GM18868 (cell line): ENCODE results near the gene GLI2.

Experiments used
- ATAC-seq: cut with Tn5 transposase; IDR thresholded peaks from one replicate; pipeline ENCODE4 v1.9.1; 2021; ENCODE audit warnings: mild to moderate bottlenecking, moderate library complexity; ENCODE audit not compliant: unreplicated experiment

Gene GLI2

DNA sequence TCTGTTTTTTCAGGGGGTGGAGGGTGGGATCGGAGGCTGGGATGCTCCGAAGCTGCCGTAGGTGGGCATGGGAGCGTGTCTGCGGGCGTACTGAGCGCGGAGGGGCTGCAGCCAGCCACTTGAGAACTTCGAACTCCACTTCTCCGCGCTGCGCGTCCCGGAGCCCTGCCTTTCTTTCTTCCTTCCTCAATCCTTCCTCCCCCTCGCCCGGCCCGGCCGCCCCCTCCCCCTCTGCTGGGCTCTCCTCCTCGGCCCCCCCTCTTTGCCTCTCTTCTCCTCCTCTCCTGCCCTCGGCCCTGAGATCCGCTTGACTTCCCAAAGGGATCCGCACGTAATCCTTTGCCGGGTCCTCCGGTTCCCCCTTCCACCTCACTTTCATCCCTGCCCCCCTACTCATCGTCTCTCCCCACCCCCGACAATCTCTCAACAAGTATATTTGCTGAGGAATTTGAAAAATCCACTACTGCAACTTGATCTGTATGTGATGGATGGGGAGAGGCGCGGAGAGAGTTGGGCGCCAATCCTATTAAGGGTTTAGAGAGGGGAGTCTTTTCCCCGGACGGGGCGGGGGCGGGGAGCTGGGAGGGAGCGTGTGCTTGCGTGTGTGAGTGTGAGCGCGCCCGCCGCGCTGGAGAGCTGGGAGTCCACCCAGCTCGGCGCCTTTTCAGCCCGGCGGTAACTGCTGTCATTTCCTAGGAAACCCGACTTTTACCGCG, 1.1 kb downstream of the GLI2 start:
- ATAC-seq: no peak

DNA sequence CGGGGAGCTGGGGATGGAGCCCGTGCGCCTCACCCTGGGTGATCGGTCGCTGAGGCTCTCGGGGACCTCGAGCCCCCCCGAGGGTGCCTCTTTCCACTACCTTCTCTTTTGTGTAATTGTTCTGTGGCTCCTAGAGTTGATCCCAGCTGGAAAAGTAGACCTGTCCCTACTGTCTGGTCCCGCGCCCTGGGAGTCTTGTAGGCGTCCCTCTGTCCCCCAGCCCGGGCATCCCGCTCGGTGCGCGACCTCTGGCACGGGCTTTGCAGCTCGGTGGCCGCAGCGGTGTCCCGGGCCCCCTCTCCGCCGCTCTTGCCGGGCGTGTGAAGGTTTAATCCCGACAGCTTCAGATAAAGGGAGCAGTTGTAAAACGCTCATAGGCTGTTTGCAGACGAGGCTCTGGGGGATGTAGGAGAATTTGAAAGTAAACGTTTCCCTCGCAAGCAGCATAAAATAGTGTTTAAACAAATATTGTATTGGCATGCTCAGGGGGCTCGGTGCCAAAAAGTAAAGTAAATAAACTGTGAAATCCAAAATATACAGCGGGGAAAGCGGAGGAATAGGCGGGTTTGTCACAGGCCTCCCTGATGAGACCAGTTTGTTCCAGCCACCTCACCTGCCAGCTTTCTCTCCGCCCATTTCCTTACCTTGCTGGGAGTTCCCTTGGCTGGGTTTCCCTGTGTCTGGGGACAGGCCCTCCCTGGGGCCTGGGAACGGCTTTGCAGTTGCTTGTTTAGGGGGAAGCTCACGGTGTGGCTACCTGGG, 1.9 kb downstream of the GLI2 start:
- ATAC-seq: no peak

DNA sequence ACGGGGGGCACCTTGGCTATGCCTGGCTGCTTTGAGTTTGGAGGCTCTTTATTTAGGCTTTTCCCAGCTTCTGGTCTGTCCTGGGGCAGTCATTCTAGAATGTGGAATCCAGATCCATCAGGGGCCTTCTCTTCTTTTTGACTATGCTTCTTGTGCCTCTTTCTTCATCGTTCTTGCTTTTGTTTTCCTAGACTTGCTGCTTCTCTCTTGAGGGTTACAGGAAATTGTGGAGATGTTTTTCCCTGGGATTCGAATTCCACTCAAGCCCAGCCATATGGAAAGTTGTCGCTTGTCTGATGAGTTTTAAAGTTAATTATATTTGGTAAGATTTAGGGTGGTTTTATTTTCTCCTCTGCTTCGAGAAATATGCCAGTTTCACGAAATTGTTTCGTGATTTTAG, 2.4 kb downstream of the GLI2 start:
- no peak for ATAC-seq

DNA sequence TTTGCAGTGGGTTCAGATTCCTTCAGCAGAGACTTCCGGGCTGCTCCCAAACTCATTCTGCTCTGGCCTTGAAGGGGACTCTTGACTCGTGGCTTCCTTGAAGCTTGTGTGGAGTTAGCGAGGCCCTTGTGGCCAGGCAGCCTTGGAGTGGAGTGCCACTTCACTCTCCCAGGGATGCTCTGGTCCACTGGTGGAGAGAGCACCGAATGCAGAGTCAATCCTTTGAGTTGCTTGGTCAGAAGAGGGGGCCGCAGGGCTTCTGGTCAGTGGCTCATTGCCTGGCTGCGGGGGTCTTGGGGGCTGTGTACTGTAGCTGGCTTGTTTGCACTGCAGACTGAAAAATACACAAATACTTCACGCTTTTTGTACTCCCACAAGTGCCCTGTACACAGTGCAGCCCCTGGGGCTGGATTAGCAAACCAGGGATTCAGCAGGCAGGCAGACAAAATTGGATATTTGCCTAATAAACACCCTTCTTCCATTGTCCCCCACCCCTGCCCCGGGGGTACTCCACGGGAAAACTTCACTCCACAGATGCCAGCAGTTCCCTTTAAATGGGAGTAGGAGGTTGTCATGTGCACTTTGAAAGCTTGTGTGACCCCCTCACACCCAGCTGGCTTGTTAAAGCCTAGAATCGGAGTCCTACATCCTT, 3.2 kb downstream of the GLI2 start:
- ATAC-seq: no peak

- ATAC-seq: no peak
Observed at GRCh38 chr2:120739438-120740090, 3.9 kb downstream of the GLI2 start.

DNA sequence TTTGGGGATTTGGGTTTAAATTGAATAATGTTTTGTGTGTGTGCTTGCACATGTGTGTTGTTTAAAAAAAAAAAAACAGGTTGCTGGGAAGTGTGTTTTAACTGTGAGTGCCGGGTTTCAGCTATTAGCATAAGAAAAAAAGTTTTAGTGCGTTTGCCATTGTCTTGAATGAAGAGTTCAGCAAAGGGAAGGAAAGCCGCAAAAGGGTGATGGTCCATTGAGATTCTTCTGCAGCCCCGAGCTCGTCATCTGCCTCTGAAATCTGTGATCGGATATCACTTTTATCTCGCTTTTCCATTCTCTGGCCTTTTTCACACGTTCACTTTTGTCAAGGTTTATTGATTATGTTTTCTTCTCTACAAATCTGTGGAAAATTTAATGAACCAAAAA, 4.7 kb downstream of the GLI2 start:
- ATAC-seq: no peak

- ATAC-seq: no peak
Observed at GRCh38 chr2:120740765-120741524, 5.3 kb downstream of the GLI2 start.

- no peak for ATAC-seq
Observed at GRCh38 chr2:120741571-120742561, 6.2 kb downstream of the GLI2 start.

DNA sequence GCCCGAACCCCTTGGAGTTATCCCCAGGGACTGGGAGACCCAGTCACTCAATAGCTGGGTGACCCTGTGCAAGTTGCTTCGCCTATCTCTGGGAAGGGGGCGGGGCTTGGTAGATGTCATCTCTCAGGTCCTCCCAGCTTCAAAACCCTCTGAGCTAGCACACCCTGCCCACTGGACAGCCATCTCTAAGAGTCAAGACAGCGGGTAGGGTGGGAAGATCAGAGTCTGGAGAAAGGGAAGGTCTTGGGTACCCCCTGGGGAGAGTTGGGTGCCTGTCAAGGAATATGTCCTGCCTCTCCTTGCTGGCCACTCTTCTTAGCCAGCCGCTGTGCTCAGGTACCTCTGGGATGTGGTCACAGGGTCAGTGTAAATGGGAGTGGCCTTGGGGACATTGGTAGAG, 8.0 kb downstream of the GLI2 start:
- no peak for ATAC-seq

GRCh38 chr2:120744817-120745216, 9.1 kb downstream of the GLI2 start:
- no peak for ATAC-seq

- no peak for ATAC-seq
Observed at GRCh38 chr2:120745420-120746111, 9.9 kb downstream of the GLI2 start.

GRCh38 chr2:120746144-120746543, 10.5 kb downstream of the GLI2 start:
- no peak for ATAC-seq

- no peak for ATAC-seq
Observed at GRCh38 chr2:120747281-120747680, 11.6 kb downstream of the GLI2 start.

- ATAC-seq: no peak
Observed at GRCh38 chr2:120747706-120748105, 12.0 kb downstream of the GLI2 start.

DNA sequence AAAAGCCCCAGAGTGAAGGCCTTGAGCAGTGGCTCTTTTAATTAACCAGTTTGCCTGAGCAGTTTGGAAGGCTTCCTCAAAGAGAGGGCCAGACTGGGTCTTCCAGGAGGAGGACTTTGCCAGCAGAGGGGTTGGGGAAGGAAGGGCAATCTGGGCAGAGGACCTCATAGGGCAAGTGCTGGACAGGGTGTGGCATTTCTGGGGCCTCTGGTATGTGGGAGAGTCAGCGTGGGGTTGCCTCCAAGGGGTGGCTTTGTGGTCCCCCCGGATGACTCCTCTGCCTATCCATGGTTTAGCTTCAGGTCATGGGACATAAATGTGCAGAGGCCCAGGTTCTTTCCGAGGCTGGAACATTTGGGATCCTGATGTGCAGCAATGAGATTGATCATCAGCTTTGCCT, 12.6 kb downstream of the GLI2 start:
- ATAC-seq: no peak

DNA sequence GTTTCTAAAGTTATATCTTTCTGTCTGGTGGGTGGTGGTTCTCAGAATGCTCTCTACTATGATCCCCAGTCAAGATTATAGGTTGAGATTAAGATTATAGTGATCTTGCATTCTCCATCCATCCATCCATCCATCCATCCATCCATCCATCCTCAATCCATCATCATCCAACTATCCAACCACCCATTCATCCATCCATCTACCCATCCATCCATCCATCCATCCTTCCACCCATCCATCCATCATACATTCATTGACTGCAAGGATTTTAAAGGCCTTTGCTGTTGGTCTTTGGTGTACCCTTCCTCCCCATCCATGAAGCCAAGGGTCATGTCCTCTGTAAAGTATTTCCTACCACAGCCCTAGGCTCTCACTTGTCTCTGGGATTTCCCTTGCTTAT, 13.1 kb downstream of the GLI2 start:
- ATAC-seq: no peak

GRCh38 chr2:120749506-120750431, 14.1 kb downstream of the GLI2 start:
- ATAC-seq: no peak
